HG02642 (cell line): Measurements from ENCODE around the gene TM7SF2.
"Not testable (repeated sequence)": the region's sequence is repeated elsewhere in the genome, so short reads cannot be mapped to it uniquely, and the experiment has no call there.

Experiments used
- ATAC-seq: cut with Tn5 transposase; IDR thresholded peaks from one replicate; pipeline ENCODE4 v1.9.1; 2021; ENCODE audit warnings: mild to moderate bottlenecking; ENCODE audit not compliant: unreplicated experiment, poor library complexity

Gene TM7SF2

GRCh38 chr11:65150131-65150508 lies 38.4 kb downstream of the TM7SF2 start:
- ATAC-seq: not testable (repeated sequence)

- no peak for ATAC-seq
These were observed 39.0 kb downstream of the TM7SF2 start for GRCh38 chr11:65150509-65151299.

- ATAC-seq: no peak
These were observed 39.7 kb downstream of the TM7SF2 start for GRCh38 chr11:65151331-65151899.

- ATAC-seq: no peak
These were observed 40.5 kb downstream of the TM7SF2 start for GRCh38 chr11:65152122-65152521.

- no peak for ATAC-seq
These were observed 44.6 kb downstream of the TM7SF2 start for GRCh38 chr11:65156256-65156655.

GRCh38 chr11:65156926-65157325 lies 45.3 kb downstream of the TM7SF2 start:
- ATAC-seq: no peak

- no peak for ATAC-seq
These were observed 45.7 kb downstream of the TM7SF2 start for GRCh38 chr11:65157336-65157735.

- no peak for ATAC-seq
These were observed 47.3 kb downstream of the TM7SF2 start for GRCh38 chr11:65159012-65159411.

GRCh38 chr11:65160643-65161042 lies 49.0 kb downstream of the TM7SF2 start:
- no peak for ATAC-seq

- ATAC-seq: no peak
These were observed 52.0 kb downstream of the TM7SF2 start for GRCh38 chr11:65163684-65164083.
